Adrenal gland (tissue), 12 donors: ENCODE data around the gene ZKSCAN1. TPM values are rescaled to one million over a fixed set of nuclear protein-coding genes. Genes with fewer than 3 reads are reported as not detected.

Source experiments
- DNase-seq, 7 donors: peaks; one replicate each; pipeline ENCODE4 v3.0.0-alpha.2; 2019 to 2020
- H3K27ac ChIP-seq, 5 donors: fragments of 200-600 bp; sonication (generic) in 4 of 5; 1 replicate in 3 of 5; 2 replicates in 2 of 5; pipeline versions ENCODE4 v1.5.1 to v1.8.0; 2016 to 2020; ENCODE audit warnings: mild to moderate bottlenecking in 1 of 5
- H3K27me3 ChIP-seq: fragments of 200-600 bp; 2 replicates; pipeline ENCODE4 v1.8.0; 2021
- H3K36me3 ChIP-seq, 2 donors: fragments of 200-600 bp; replicated peaks in 1 of 2; 1 replicate in 1 of 2; 2 replicates in 1 of 2; pipeline versions ENCODE4 v1.5.1 to v1.8.0; 2018 to 2022
- H3K4me1 ChIP-seq, 2 donors: fragments of 200-600 bp; replicated peaks in 1 of 2; 1 replicate in 1 of 2; 2 replicates in 1 of 2; pipeline versions ENCODE4 v1.5.1 to v1.8.0; 2018 to 2021
- H3K4me3 ChIP-seq, 4 donors: fragments of 200-600 bp; sonication (generic) in 3 of 4; one replicate each; pipeline ENCODE4 v1.5.1; 2016 to 2018
- H3K9me3 ChIP-seq, 3 donors: fragments of 200-600 bp; sonication (generic) in 1 of 3; replicated peaks in 1 of 3; 1 replicate in 2 of 3; 2 replicates in 1 of 3; pipeline versions ENCODE4 v1.5.1 to v1.8.0; 2016 to 2021
- POLR2A ChIP-seq, 2 donors: fragments of 450-650 bp; IDR thresholded peaks; one replicate each; pipeline ENCODE4 v1.6.1; 2017; ENCODE audit warnings: antibody characterized with exemption in 2 of 2, mild to moderate bottlenecking in 2 of 2, moderate library complexity in 1 of 2
- WGBS, 4 donors: extraction: QIAGEN DNeasy Blood & Tissue Kit in 2 of 4; methylation state at CpG; one replicate each; pipeline versions ENCODE4 v1.1.5 to v1.1.7; 2013 to 2017; 5-methylcytosine and 5-hydroxymethylcytosine counted together
- intact Hi-C, 2 donors: fragments of 100-400 bp; cut with DNase I; formaldehyde crosslinking; loops; one replicate each; pipeline versions ENCODE4 v1.14.1 to v1.15.0; 2022 to 2023
- polyA plus RNA-seq, 3 donors: library from polyadenylated mRNA; stranded (reverse); fragments of 200-250 nt in 2 of 3; fragments of 350-450 nt in 1 of 3; fragmentation: Illumina TruSeq in 1 of 3; extraction: RNeasy Lipid Tissue Mini Kit (QIAGEN cat#74804) in 1 of 3; gene quantifications; one replicate each; pipeline ENCODE4 v1.2.3, GENCODE V29; 2013 to 2014
- total RNA-seq, 9 donors: library from RNA; depleted of rRNA in 4 of 9; stranded (reverse); fragments of >200 nt in 4 of 9; fragments of 120-200 nt in 1 of 9; fragmentation: NEBNext Ultra II Directional in 1 of 9; extraction: Animal tissue kit (Norgen Biotek cat#: 25700) in 1 of 9; gene quantifications; one replicate each; pipeline versions ENCODE4 v1.1.0 to v1.2.4, GENCODE V29; 2013 to 2023
- TF ChIP-seq, protein P1 (sequence below), 6 experiments: fragments of 450-650 bp in 4 of 6; fragments of 200-600 bp in 2 of 6; sonication (generic) in 1 of 6; IDR thresholded peaks; 1 replicate in 5 of 6; 2 replicates in 1 of 6; pipeline versions ENCODE4 v1.5.1 to v1.8.0; 2016 to 2021; ENCODE audit warnings: antibody characterized with exemption in 6 of 6, mild to moderate bottlenecking in 2 of 6, moderate library complexity in 1 of 6
- donor health status: healthy with polysubstance abuse.
- donor health status: Bipolar disorder and iron deficiency.
- donor health status: DM: yes; HTN: yes; CAD: no.
- donor health status: DM: no; HTN: no; CAD: no.
- donor health status: DM: no; HTN: no; CAD: no.
- donor health status: DM: yes; HTN: yes; CAD: no.

ZKSCAN1 gene
- total and polyA plus RNA-seq, 12 donors: 20.3 to 134 (median 48.9) TPM

DNA sequence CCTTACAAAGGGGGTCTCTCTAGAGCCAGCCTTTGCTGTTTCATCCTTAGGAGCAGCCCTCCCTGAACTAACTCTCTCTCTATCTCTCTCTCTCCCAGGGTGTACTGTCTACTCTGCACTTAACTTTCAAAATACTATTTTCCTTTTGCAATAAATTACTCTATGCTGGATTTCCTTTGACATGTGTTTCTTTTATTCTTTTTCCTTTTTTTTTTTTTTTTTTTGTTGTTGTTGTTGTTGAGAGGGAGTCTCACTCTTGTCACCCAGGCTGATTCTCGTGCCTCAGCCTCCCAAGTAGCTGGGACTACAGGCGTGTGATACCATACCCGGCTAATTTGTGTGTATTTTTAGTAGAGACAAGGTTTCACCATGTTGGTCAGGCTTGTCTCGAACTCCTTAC is 67.6 kb downstream of the ZKSCAN1 start:
- no peak for DNase-seq
- no peaks in the 10 kb centered on the region for H3K9me3 ChIP-seq
- intact Hi-C loops: no loop called here
- peak overlapping the region in 2 of 5 donors; percentile 79 to 94 for H3K27ac ChIP-seq
- H3K4me1 ChIP-seq: peaks cover 16 to 37% of the 10 kb centered on the region in 2 donors
- H3K27me3 ChIP-seq: no peaks in the 10 kb centered on the region
- H3K36me3 ChIP-seq: peaks cover 0 to 6% of the 10 kb centered on the region in 2 donors
- no peak overlapping the region for H3K4me3 ChIP-seq
- TF ChIP-seq POLR2A (IDR thresholded peaks at IDR 0.05): no peak
- TF ChIP-seq, protein P1, sequence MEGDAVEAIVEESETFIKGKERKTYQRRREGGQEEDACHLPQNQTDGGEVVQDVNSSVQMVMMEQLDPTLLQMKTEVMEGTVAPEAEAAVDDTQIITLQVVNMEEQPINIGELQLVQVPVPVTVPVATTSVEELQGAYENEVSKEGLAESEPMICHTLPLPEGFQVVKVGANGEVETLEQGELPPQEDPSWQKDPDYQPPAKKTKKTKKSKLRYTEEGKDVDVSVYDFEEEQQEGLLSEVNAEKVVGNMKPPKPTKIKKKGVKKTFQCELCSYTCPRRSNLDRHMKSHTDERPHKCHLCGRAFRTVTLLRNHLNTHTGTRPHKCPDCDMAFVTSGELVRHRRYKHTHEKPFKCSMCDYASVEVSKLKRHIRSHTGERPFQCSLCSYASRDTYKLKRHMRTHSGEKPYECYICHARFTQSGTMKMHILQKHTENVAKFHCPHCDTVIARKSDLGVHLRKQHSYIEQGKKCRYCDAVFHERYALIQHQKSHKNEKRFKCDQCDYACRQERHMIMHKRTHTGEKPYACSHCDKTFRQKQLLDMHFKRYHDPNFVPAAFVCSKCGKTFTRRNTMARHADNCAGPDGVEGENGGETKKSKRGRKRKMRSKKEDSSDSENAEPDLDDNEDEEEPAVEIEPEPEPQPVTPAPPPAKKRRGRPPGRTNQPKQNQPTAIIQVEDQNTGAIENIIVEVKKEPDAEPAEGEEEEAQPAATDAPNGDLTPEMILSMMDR (IDR thresholded peaks at IDR 0.05): no peak
- 61 to 67% (median 65%) methylated on average over 4 of the region's 4 CpGs for WGBS, 4 donors

- no peak for TF ChIP-seq POLR2A (IDR thresholded peaks at IDR 0.05)
- TF ChIP-seq, protein P1 (IDR thresholded peaks at IDR 0.05): no peak
- no peaks in the 10 kb centered on the region for H3K27me3 ChIP-seq
- 39 to 64% (median 54%) methylated on average over 3 of the region's 3 CpGs for WGBS, 4 donors
- intact Hi-C loops: no loop called here
- DNase-seq: no peak
- H3K36me3 ChIP-seq: peaks cover 0 to 1% of the 10 kb centered on the region in 2 donors
- no peak overlapping the region for H3K27ac ChIP-seq
- H3K4me1 ChIP-seq: peaks cover 21 to 41% of the 10 kb centered on the region in 2 donors
- H3K9me3 ChIP-seq: no peaks in the 10 kb centered on the region
- H3K4me3 ChIP-seq: no peak overlapping the region
These were observed 70.1 kb downstream of the ZKSCAN1 start for GRCh38 chr7:100085515-100085914.

DNA sequence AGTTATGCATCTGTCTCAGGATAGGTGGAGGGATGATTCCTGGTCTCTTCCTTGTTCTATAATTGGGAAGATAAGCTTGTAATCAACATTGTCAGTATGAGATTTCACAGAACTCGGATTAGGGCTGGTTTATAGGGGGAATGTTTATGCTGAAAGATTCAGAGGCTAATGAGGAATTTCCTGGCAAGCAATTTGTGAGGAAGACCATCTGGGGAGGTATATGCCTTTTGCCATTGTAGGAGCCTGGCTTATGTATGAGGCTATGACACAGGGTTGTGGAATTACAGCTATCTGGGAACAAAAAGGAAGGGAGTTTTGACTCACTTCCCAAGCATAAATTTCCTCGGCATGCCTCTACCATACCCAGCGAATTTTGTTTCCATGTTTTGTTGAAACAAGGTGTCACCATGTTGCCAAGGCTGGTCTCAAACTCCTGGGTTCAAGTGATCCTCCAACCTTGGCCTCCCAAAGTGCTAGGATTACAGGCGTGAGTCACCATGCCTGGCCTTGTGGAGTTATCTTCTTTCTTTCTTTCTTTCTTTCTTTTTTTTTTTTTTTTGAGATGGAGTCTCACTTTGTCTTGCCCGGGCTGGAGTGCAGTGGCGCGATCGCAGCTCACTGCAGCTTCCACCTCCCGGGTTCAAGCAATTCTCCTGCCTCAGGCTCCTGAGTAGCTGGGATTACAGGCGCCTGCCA is 71.8 kb downstream of the ZKSCAN1 start:
- Histone ChIP-seq H3K4me1 (peaks cover 12 to 34% of the 10 kb centered on the region in 2 donors), H3K36me3 (peaks cover 0 to 18% of the 10 kb centered on the region in 2 donors), H3K9me3 (no peaks in the 10 kb centered on the region), H3K27me3 (no peaks in the 10 kb centered on the region), H3K27ac (peak overlapping the region in 2 of 5 donors; percentile 26 to 46), H3K4me3 (no peak overlapping the region)
- peak in 2 of 7 donors; percentile 50 to 56 for DNase-seq
- WGBS, 4 donors: 54 to 71% (median 60%) methylated on average over 10 of the region's 10 CpGs
- intact Hi-C loops: no loop called here
- TF ChIP-seq, protein P1 (IDR thresholded peaks at IDR 0.05): no peak
- no peak for TF ChIP-seq POLR2A (IDR thresholded peaks at IDR 0.05)

- DNase-seq: no peak
- intact Hi-C loops: no loop called here
- H3K4me3 ChIP-seq: peak overlapping the region in 2 of 4 donors; percentile 80 to 83
- TF ChIP-seq, protein P1 (IDR thresholded peaks at IDR 0.05): no peak
- TF ChIP-seq POLR2A (IDR thresholded peaks at IDR 0.05): no peak
- H3K27me3 ChIP-seq: no peaks in the 10 kb centered on the region
- 76 to 81% (median 79%) methylated on average over 9 to 11 of the region's 11 CpGs for WGBS, 4 donors
- peaks cover 9 to 27% of the 10 kb centered on the region in 2 donors for H3K4me1 ChIP-seq
- H3K27ac ChIP-seq: peak overlapping the region in 4 of 5 donors; percentile 72 to 88 (median 82)
- peaks cover 0 to 28% of the 10 kb centered on the region in 2 donors for H3K36me3 ChIP-seq
- H3K9me3 ChIP-seq: no peaks in the 10 kb centered on the region
These were observed 72.8 kb downstream of the ZKSCAN1 start for GRCh38 chr7:100088095-100088620.
